ENCODE measurements around the gene EBLN2.

GRCh38 chr3:73072634-73073033 is 11.2 kb downstream of the EBLN2 start:
- TF ChIP-seq CXXC5 (CRISPR knock-in tag; IDR thresholded peaks at IDR 0.05) (no peak), JUND (IDR thresholded peaks at IDR 0.05; ENCODE audit: borderline replicate concordance, low read depth, low read length) (no peak), JUND (tag; IDR thresholded peaks at IDR 0.05; ENCODE audit: borderline replicate concordance, low read depth, low read length) (no peak), SMARCA4 (IDR thresholded peaks at IDR 0.05) (no peak)

All from K562 (cell line).